Trophoblast cell (in vitro differentiated cells and primary cell): ENCODE data around the gene THBS1.

ENCODE experiments used
- DNase-seq, 2 donors: peaks; one replicate each; pipeline ENCODE4 v3.0.0-alpha.2; 2016
- H2AFZ ChIP-seq: 2 replicates; pipeline ENCODE4 v1.6.1; 2013; ENCODE audit warnings: low read length, moderate library complexity, mild to moderate bottlenecking; ENCODE audit not compliant: insufficient read depth, poor library complexity
- H2AK5ac ChIP-seq: 2 replicates; pipeline ENCODE4 v1.6.1; 2013; ENCODE audit warnings: mild to moderate bottlenecking, low read length
- H2BK120ac ChIP-seq: 2 replicates; pipeline ENCODE4 v1.6.1; 2013; ENCODE audit warnings: low read length, mild to moderate bottlenecking, moderate library complexity; ENCODE audit not compliant: insufficient read depth, poor library complexity
- H2BK12ac ChIP-seq: 2 replicates; pipeline ENCODE4 v1.6.1; 2013; ENCODE audit warnings: mild to moderate bottlenecking, low read length, moderate library complexity
- H2BK5ac ChIP-seq: 2 replicates; pipeline ENCODE4 v1.6.1; 2013; ENCODE audit warnings: low read length, low read depth, moderate library complexity, mild to moderate bottlenecking; ENCODE audit not compliant: poor library complexity
- H3K14ac ChIP-seq: 2 replicates; pipeline ENCODE4 v1.6.1; 2013; ENCODE audit warnings: mild to moderate bottlenecking, low read length
- H3K18ac ChIP-seq: 2 replicates; pipeline ENCODE4 v1.6.1; 2013; ENCODE audit warnings: mild to moderate bottlenecking, low read length
- H3K23ac ChIP-seq: 2 replicates; pipeline ENCODE4 v1.6.1; 2013; ENCODE audit warnings: low read length
- H3K27ac ChIP-seq: 2 replicates; pipeline ENCODE4 v1.5.1; 2013; ENCODE audit warnings: low read depth, mild to moderate bottlenecking, inconsistent platforms, low read length, moderate library complexity
- H3K27me3 ChIP-seq: 2 replicates; pipeline ENCODE4 v1.6.1; 2013; ENCODE audit warnings: inconsistent platforms, mild to moderate bottlenecking, low read length, moderate library complexity; ENCODE audit not compliant: insufficient read depth
- H3K36me3 ChIP-seq, 2 experiments: 1 replicate in 1 of 2; 2 replicates in 1 of 2; pipeline ENCODE4 v1.6.1; 2013; ENCODE audit warnings: low read length in 2 of 2, mild to moderate bottlenecking in 2 of 2, moderate library complexity in 1 of 2; ENCODE audit not compliant: insufficient read depth in 2 of 2, control insufficient read depth in 1 of 2
- H3K4ac ChIP-seq: 2 replicates; pipeline ENCODE4 v1.6.1; 2013; ENCODE audit warnings: low read depth, mild to moderate bottlenecking, low read length, moderate library complexity
- H3K4me1 ChIP-seq, 2 experiments: 1 replicate in 1 of 2; 2 replicates in 1 of 2; pipeline ENCODE4 v1.6.1; 2013; ENCODE audit warnings: low read length in 2 of 2, mild to moderate bottlenecking in 2 of 2, moderate library complexity in 1 of 2; ENCODE audit not compliant: insufficient read depth in 2 of 2, control insufficient read depth in 1 of 2
- H3K4me2 ChIP-seq: 2 replicates; pipeline ENCODE4 v1.6.1; 2013; ENCODE audit warnings: inconsistent platforms, mild to moderate bottlenecking, low read length, moderate library complexity
- H3K4me3 ChIP-seq: 2 replicates; pipeline ENCODE4 v1.5.1; 2013; ENCODE audit warnings: mild to moderate bottlenecking, low read depth, low read length, inconsistent platforms
- H3K79me1 ChIP-seq: one replicate; pipeline ENCODE4 v1.6.1; 2013; ENCODE audit warnings: low read length
- H3K79me2 ChIP-seq: 2 replicates; pipeline ENCODE4 v1.6.1; 2013; ENCODE audit warnings: low read length, mild to moderate bottlenecking; ENCODE audit not compliant: control insufficient read depth, insufficient read depth, poor library complexity
- H3K9ac ChIP-seq: 2 replicates; pipeline ENCODE4 v1.6.1; 2013; ENCODE audit warnings: mild to moderate bottlenecking, low read length
- H3K9me3 ChIP-seq: 2 replicates; pipeline ENCODE4 v1.6.1; 2013; ENCODE audit warnings: low read depth, mild to moderate bottlenecking, control low read depth, inconsistent platforms, low read length; ENCODE audit not compliant: insufficient read depth
- H4K12ac ChIP-seq: 2 replicates; pipeline ENCODE4 v1.6.1; 2013; ENCODE audit warnings: low read depth, mild to moderate bottlenecking, low read length, moderate library complexity
- H4K8ac ChIP-seq: 2 replicates; pipeline ENCODE4 v1.6.1; 2013; ENCODE audit warnings: low read depth, mild to moderate bottlenecking, low read length, moderate library complexity
- H4K91ac ChIP-seq: one replicate; pipeline ENCODE4 v1.6.1; 2013; ENCODE audit warnings: low read depth, mild to moderate bottlenecking, low read length, moderate library complexity
- WGBS: extraction: QIAGEN DNeasy Blood & Tissue Kit; methylation state at CpG from one replicate; pipeline ENCODE4 v1.1.7; 2013; ENCODE audit warnings: missing lambda C conversion rate; ENCODE audit not compliant: insufficient read length, insufficient coverage; ENCODE audit errors: extremely low coverage; 5-methylcytosine and 5-hydroxymethylcytosine counted together

The THBS1 gene

DNA sequence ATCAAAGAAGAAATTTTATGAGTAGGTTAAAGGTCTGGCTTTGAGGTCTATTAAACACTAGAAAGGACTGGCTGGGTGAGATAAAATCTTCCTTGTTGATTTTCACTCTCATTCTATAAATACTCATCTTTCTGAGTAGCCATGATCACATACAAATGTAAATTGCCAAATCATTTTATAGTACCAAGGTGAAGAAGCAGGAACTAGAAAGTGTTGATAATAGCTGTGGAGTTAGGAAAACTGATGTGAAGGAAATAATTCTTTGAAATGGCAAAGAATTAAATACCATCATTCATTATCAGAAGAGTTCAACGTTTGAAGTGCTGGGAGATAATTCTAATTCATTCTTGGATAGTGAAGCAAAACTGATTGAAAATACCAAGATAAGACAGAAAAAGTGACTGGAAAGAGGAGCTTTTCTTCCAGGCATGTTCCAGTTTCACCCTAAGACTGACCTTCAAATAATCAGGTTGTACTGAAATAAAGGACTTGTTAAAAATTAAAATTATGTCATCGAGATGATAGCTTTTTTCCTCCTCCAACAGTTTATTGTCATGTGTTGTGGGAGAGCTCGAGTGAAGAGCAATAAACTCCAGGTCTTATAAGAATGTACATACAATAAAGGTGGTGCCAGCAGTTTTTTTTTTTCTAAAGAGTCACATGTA lies 17.4 kb downstream of the THBS1 start:
- H3K36me3 ChIP-seq: peaks cover 10 to 20% of the 10 kb centered on the region in 2 experiments
- H3K14ac ChIP-seq: no peak overlapping the region
- no peaks in the 10 kb centered on the region for H3K79me2 ChIP-seq
- H2AFZ ChIP-seq: no peak overlapping the region
- H3K18ac ChIP-seq: no peak overlapping the region
- no peaks in the 10 kb centered on the region for H3K9me3 ChIP-seq
- H3K4me3 ChIP-seq: no peak overlapping the region
- no peak overlapping the region for H4K12ac ChIP-seq
- H3K79me1 ChIP-seq: no peaks in the 10 kb centered on the region
- no peak overlapping the region for H2BK5ac ChIP-seq
- no peak overlapping the region for H4K91ac ChIP-seq
- no CpG with 5 or more reads among the region's 3 CpGs for WGBS
- H3K27me3 ChIP-seq: no peaks in the 10 kb centered on the region
- DNase-seq: no peak
- H2BK120ac ChIP-seq: no peak overlapping the region
- no peak overlapping the region for H3K9ac ChIP-seq
- no peak overlapping the region for H2AK5ac ChIP-seq
- H3K27ac ChIP-seq: no peak overlapping the region
- no peak overlapping the region for H3K4ac ChIP-seq
- no peak overlapping the region for H2BK12ac ChIP-seq
- H4K8ac ChIP-seq: no peak overlapping the region
- H3K4me2 ChIP-seq: no peak overlapping the region
- no peak overlapping the region for H3K23ac ChIP-seq
- no peaks in the 10 kb centered on the region for H3K4me1 ChIP-seq

DNA sequence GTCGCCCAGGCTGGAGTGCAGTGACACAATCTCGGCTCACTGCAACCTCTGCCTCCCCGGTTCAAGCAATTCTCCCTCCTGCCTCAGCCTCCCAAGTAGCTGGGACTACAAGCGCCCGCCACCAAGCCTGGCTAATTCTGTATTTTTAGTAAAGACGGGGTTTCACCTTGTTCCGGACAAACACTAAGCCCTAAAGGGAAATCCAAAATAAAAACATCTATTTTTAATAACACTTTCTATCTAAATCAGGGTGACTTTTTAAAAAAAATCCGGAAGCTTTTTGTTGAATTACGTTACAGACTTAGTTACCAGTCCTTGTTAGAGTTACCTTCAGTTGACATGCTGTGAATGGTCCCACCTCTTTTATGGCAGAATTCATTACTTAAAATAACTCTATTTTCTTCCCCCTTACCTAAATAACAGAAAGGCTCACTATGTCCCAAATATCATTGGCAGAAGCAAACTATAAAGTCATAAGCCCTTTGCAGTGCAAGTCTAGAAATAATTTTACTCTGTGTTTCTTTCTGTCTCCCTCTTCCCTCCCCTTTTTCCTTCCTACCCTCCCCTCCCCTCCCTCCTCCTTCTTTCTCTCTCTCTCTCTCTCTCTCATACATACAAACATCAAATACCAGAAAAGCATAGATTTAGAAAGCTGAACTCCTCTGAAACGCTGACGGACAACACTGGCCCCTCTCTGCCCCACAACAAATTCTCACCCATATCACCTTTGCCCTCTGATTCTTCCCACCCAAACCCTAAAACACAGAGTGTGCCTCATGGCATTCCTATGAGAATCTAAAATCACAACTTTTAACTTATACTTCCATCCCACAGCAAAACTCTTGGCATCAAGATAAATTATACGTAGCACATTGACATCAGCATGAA lies 18.3 kb downstream of the THBS1 start:
- Histone ChIP-seq H2BK120ac (no peak overlapping the region), H2BK5ac (no peak overlapping the region), H3K79me2 (no peaks in the 10 kb centered on the region), H3K18ac (no peak overlapping the region), H3K4ac (no peak overlapping the region), H2AK5ac (no peak overlapping the region), H3K27ac (no peak overlapping the region), H2AFZ (no peak overlapping the region), H3K27me3 (no peaks in the 10 kb centered on the region), H3K14ac (no peak overlapping the region), H4K91ac (no peak overlapping the region), H3K4me1 (no peaks in the 10 kb centered on the region), H3K23ac (no peak overlapping the region), H2BK12ac (no peak overlapping the region), H3K4me2 (no peak overlapping the region), H3K9me3 (no peaks in the 10 kb centered on the region), H3K9ac (no peak overlapping the region), H3K4me3 (no peak overlapping the region), H3K79me1 (no peaks in the 10 kb centered on the region), H3K36me3 (peaks cover 5 to 12% of the 10 kb centered on the region in 2 experiments), H4K8ac (no peak overlapping the region), H4K12ac (no peak overlapping the region)
- DNase-seq: no peak
- WGBS: no CpG with 5 or more reads among the region's 12 CpGs

DNA sequence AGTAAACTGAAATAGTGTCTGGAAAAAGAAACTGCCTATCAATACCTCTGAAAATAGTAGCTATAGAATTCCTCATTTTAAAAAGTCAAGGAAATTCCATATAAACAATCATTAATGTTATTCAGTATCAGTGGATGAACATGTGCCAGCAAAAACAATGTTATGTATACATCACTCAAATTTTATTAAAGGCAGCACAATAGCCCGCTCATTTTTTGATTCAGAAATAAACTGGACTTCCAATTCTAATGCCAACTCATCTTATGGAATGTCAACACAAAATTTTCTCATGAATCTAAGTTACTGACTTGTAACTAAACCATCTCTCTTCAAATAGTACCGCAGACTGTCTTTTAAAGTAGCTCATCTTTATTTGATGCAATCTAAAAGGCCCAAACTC lies 19.0 kb downstream of the THBS1 start:
- no peak overlapping the region for H2BK5ac ChIP-seq
- no peaks in the 10 kb centered on the region for H3K27me3 ChIP-seq
- no peak overlapping the region for H4K91ac ChIP-seq
- no peak overlapping the region for H3K9ac ChIP-seq
- H2BK120ac ChIP-seq: no peak overlapping the region
- no peak overlapping the region for H3K4ac ChIP-seq
- no peak overlapping the region for H3K23ac ChIP-seq
- DNase-seq: no peak
- H3K9me3 ChIP-seq: no peaks in the 10 kb centered on the region
- H4K12ac ChIP-seq: no peak overlapping the region
- H3K14ac ChIP-seq: no peak overlapping the region
- peaks cover 5 to 9% of the 10 kb centered on the region in 2 experiments for H3K36me3 ChIP-seq
- no peak overlapping the region for H3K4me2 ChIP-seq
- H3K27ac ChIP-seq: no peak overlapping the region
- no peaks in the 10 kb centered on the region for H3K4me1 ChIP-seq
- H3K79me1 ChIP-seq: no peaks in the 10 kb centered on the region
- no peak overlapping the region for H3K18ac ChIP-seq
- no peak overlapping the region for H2BK12ac ChIP-seq
- WGBS: no CpG with 5 or more reads among the region's 2 CpGs
- H3K4me3 ChIP-seq: no peak overlapping the region
- H3K79me2 ChIP-seq: no peaks in the 10 kb centered on the region
- no peak overlapping the region for H2AFZ ChIP-seq
- H2AK5ac ChIP-seq: no peak overlapping the region
- no peak overlapping the region for H4K8ac ChIP-seq

DNA sequence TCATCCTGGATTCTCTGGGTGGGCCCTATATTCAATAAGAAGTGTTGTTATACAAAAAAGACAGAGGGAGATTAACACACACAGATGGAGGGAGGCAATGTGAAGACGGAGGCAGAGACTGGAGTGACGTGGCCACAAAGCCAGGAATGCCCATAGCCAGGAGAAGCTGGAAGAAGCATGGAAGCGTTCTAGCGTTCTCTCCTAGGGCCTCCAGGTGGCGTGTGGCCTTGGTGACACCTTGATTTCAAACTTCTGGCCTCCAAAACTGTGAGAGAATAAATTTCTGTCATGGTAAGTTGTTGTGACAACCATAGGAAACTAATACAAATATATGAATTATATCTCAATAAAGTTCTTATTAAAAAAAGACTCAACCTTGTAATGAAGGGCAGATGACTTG lies 21.3 kb downstream of the THBS1 start:
- Histone ChIP-seq H3K9ac (no peak overlapping the region), H3K18ac (no peak overlapping the region), H3K4me3 (no peak overlapping the region), H2AFZ (no peak overlapping the region), H4K12ac (no peak overlapping the region), H3K27me3 (no peaks in the 10 kb centered on the region), H3K23ac (no peak overlapping the region), H3K4me1 (no peaks in the 10 kb centered on the region), H3K4me2 (no peak overlapping the region), H3K27ac (no peak overlapping the region), H3K4ac (no peak overlapping the region), H2BK120ac (no peak overlapping the region), H4K8ac (no peak overlapping the region), H3K79me2 (no peaks in the 10 kb centered on the region), H2BK5ac (no peak overlapping the region), H4K91ac (no peak overlapping the region), H3K9me3 (no peaks in the 10 kb centered on the region), H2BK12ac (no peak overlapping the region), H3K79me1 (no peaks in the 10 kb centered on the region), H3K36me3 (no peaks in the 10 kb centered on the region), H3K14ac (no peak overlapping the region), H2AK5ac (no peak overlapping the region)
- no CpG with 5 or more reads among the region's 5 CpGs for WGBS
- peak in 1 of 2 donors; percentile 31 for DNase-seq
